Prostate gland (tissue), 2 donors: Measurements from ENCODE around the gene CENPX.

Experiments used
- CTCF ChIP-seq, 4 experiments: fragments of 200-600 bp in 2 of 4; fragments of 450-650 bp in 2 of 4; sonication (generic) in 2 of 4; IDR thresholded peaks; 1 replicate in 3 of 4; 2 replicates in 1 of 4; pipeline ENCODE4 v1.5.1; 2016 to 2019; ENCODE audit warnings: antibody characterized with exemption in 4 of 4, mild to moderate bottlenecking in 2 of 4, moderate library complexity in 2 of 4
- POLR2A ChIP-seq: fragments of 450-650 bp; IDR thresholded peaks from one replicate; pipeline ENCODE4 v1.6.1; 2016; ENCODE audit warnings: antibody characterized with exemption, mild to moderate bottlenecking
- POLR2AphosphoS5 ChIP-seq: sonication (generic); formaldehyde crosslinking; IDR thresholded peaks from one replicate; pipeline ENCODE4 v1.6.1; 2017; ENCODE audit warnings: antibody characterized with exemption

GRCh38 chr17:82062984-82063368 is 40.3 kb upstream of the CENPX start:
- TF ChIP-seq CTCF (IDR thresholded peaks at IDR 0.05) = no peak
- TF ChIP-seq POLR2A = no peak
- no peak for TF ChIP-seq POLR2AphosphoS5
